ENCODE results near the gene ZNF407. TPM values are rescaled to one million over a fixed set of nuclear protein-coding genes. Genes with fewer than 3 reads are reported as not detected.

The ZNF407 gene
- total and polyA plus RNA-seq, 2 of the 13 experiments (the other 11 are each of a cell fraction or from before 2014, with no cell fraction given), result 2.3 to 8.7 TPM

DNA sequence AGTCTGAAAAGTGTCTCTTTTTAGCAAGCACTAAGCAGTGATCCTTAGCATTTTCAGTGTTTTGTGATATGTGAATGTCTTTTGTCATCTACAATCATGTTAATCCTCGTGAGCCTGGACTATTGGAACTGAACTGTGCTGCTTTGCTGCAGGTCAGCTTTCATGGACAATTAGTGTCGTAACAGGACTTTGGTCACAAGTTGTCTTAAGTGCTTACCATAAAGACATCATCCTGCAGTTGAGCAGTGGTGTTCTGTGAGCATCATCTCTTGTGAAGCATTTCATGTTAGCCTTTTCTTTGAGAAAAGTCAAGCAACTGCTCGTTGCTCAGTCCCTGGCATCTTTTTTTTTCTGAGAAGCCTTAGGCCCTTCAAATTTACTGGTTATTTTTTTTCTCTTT lies 135.9 kb downstream of the ZNF407 start (continued):
- TF ChIP-seq, protein P1, sequence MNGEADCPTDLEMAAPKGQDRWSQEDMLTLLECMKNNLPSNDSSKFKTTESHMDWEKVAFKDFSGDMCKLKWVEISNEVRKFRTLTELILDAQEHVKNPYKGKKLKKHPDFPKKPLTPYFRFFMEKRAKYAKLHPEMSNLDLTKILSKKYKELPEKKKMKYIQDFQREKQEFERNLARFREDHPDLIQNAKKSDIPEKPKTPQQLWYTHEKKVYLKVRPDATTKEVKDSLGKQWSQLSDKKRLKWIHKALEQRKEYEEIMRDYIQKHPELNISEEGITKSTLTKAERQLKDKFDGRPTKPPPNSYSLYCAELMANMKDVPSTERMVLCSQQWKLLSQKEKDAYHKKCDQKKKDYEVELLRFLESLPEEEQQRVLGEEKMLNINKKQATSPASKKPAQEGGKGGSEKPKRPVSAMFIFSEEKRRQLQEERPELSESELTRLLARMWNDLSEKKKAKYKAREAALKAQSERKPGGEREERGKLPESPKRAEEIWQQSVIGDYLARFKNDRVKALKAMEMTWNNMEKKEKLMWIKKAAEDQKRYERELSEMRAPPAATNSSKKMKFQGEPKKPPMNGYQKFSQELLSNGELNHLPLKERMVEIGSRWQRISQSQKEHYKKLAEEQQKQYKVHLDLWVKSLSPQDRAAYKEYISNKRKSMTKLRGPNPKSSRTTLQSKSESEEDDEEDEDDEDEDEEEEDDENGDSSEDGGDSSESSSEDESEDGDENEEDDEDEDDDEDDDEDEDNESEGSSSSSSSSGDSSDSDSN (CRISPR knock-in tag; IDR thresholded peaks at IDR 0.05), result no peak
- TF ChIP-seq U2AF1 (optimal IDR thresholded peaks at IDR 0.05; ENCODE audit: low read depth, low read length) (no peak), ZNF777 (CRISPR knock-in tag; IDR thresholded peaks at IDR 0.05) (no peak), ZNF138 (CRISPR knock-in tag; IDR thresholded peaks at IDR 0.05; ENCODE audit: low read depth) (no peak), ZNF136 (CRISPR knock-in tag; IDR thresholded peaks at IDR 0.05; ENCODE audit: low read depth) (no peak), HMGA1 (CRISPR knock-in tag; conservative IDR thresholded peaks at IDR 0.05) (no peak), TCF7L2 (IDR thresholded peaks at IDR 0.05; ENCODE audit: low read depth, low read length) (no peak), SIN3A (IDR thresholded peaks at IDR 0.05; ENCODE audit: borderline replicate concordance, low read depth, low read length) (no peak), KLF11 (CRISPR knock-in tag; IDR thresholded peaks at IDR 0.05) (no peak), PPARG (CRISPR knock-in tag; conservative IDR thresholded peaks at IDR 0.05) (no peak), ZNF549 (CRISPR knock-in tag; IDR thresholded peaks at IDR 0.05) (no peak), ARHGAP35 (CRISPR knock-in tag; IDR thresholded peaks at IDR 0.05; ENCODE audit: borderline replicate concordance) (no peak), ZFP82 (CRISPR knock-in tag; IDR thresholded peaks at IDR 0.05; ENCODE audit: borderline replicate concordance) (no peak), RFXAP (CRISPR knock-in tag; IDR thresholded peaks at IDR 0.05; ENCODE audit: borderline replicate concordance) (no peak), FUBP1 (CRISPR knock-in tag; IDR thresholded peaks at IDR 0.05; ENCODE audit: borderline replicate concordance) (no peak), TGIF2 (CRISPR knock-in tag; IDR thresholded peaks at IDR 0.05) (no peak), NCOR1 (IDR thresholded peaks at IDR 0.05; ENCODE audit: borderline replicate concordance, low read length) (peak; percentile 89), JUNB (CRISPR knock-in tag; IDR thresholded peaks at IDR 0.05; ENCODE audit: borderline replicate concordance) (no peak)
- TF ChIP-seq, protein P2, sequence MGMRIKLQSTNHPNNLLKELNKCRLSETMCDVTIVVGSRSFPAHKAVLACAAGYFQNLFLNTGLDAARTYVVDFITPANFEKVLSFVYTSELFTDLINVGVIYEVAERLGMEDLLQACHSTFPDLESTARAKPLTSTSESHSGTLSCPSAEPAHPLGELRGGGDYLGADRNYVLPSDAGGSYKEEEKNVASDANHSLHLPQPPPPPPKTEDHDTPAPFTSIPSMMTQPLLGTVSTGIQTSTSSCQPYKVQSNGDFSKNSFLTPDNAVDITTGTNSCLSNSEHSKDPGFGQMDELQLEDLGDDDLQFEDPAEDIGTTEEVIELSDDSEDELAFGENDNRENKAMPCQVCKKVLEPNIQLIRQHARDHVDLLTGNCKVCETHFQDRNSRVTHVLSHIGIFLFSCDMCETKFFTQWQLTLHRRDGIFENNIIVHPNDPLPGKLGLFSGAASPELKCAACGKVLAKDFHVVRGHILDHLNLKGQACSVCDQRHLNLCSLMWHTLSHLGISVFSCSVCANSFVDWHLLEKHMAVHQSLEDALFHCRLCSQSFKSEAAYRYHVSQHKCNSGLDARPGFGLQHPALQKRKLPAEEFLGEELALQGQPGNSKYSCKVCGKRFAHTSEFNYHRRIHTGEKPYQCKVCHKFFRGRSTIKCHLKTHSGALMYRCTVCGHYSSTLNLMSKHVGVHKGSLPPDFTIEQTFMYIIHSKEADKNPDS (CRISPR knock-in tag; IDR thresholded peaks at IDR 0.05), result no peak
- TF ChIP-seq, protein P3, sequence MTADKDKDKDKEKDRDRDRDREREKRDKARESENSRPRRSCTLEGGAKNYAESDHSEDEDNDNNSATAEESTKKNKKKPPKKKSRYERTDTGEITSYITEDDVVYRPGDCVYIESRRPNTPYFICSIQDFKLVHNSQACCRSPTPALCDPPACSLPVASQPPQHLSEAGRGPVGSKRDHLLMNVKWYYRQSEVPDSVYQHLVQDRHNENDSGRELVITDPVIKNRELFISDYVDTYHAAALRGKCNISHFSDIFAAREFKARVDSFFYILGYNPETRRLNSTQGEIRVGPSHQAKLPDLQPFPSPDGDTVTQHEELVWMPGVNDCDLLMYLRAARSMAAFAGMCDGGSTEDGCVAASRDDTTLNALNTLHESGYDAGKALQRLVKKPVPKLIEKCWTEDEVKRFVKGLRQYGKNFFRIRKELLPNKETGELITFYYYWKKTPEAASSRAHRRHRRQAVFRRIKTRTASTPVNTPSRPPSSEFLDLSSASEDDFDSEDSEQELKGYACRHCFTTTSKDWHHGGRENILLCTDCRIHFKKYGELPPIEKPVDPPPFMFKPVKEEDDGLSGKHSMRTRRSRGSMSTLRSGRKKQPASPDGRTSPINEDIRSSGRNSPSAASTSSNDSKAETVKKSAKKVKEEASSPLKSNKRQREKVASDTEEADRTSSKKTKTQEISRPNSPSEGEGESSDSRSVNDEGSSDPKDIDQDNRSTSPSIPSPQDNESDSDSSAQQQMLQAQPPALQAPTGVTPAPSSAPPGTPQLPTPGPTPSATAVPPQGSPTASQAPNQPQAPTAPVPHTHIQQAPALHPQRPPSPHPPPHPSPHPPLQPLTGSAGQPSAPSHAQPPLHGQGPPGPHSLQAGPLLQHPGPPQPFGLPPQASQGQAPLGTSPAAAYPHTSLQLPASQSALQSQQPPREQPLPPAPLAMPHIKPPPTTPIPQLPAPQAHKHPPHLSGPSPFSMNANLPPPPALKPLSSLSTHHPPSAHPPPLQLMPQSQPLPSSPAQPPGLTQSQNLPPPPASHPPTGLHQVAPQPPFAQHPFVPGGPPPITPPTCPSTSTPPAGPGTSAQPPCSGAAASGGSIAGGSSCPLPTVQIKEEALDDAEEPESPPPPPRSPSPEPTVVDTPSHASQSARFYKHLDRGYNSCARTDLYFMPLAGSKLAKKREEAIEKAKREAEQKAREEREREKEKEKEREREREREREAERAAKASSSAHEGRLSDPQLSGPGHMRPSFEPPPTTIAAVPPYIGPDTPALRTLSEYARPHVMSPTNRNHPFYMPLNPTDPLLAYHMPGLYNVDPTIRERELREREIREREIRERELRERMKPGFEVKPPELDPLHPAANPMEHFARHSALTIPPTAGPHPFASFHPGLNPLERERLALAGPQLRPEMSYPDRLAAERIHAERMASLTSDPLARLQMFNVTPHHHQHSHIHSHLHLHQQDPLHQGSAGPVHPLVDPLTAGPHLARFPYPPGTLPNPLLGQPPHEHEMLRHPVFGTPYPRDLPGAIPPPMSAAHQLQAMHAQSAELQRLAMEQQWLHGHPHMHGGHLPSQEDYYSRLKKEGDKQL (CRISPR knock-in tag; IDR thresholded peaks at IDR 0.05; ENCODE audit: low read depth), result no peak
